AG10803 (cell line): Measurements from ENCODE around the gene FOXP1.

Experiments
- DNase-seq: peaks from one replicate; pipeline ENCODE4 v3.0.0; 2010; ENCODE audit warnings: low read depth
- H3K4me3 ChIP-seq: 2 replicates; pipeline ENCODE4 v1.5.1; 2011; ENCODE audit warnings: mild to moderate bottlenecking, low read length, control low read depth
- TF ChIP-seq, protein P1 (sequence below): conservative IDR thresholded peaks from 2 replicates; pipeline ENCODE4 v1.5.1; 2011; ENCODE audit warnings: mild to moderate bottlenecking, low read length, control low read depth, inconsistent platforms

Gene FOXP1

DNA sequence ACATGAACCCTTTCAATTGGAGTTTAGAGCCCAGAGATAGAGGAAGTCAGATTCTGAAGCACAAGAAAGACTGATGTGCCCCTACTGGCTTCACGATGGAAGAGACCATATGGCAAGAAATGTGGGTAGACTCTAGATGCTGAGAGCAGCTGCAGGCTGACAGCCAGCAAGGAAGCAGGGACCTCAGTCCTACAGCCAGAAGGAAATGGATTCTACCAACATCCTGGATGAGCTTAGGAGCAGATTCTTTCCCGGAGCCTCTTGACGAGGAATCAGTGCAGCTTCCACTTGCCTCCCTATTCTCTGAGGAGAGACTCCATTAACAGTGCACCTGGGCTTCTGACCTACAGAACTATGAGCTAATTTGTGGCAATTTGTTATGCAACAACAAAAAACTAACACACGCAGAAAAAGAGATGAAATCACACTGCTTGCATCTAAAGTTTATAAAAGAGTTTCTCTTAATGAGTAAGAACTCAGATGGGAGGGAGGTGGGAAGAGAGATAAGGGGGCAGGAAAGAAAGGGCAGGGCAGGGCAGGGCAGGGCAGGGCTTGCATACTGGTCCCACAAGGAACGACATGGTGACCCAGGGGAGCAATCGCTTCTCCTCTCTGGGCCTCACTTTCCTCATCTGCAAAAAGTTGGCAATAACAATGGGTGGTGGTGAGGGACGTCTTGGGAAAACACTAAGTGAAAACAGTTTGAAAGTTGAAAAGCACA lies 440.9 kb downstream of the FOXP1 start:
- DNase-seq = no peak

DNA sequence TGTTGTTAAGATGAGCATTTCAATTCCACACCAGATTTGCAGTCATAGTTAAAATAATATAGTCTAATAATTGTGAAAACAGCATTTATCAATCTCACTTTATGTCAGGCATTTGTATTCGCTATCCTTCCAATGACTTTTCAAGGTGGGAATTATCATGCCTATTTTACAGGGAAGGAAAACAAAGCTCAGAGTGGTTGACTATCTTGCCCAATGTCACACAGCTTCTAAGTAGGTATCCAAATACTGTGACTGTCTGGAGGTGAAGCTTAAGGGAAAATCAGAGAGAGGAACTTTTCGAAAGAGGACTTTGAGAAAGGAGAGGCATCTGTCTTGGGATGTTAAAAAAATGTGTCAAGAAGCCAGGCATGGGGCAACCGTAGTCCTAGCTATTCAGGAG lies 443.1 kb downstream of the FOXP1 start:
- DNase-seq = no peak
- H3K4me3 ChIP-seq = no peak overlapping the region
- TF ChIP-seq, protein P1, sequence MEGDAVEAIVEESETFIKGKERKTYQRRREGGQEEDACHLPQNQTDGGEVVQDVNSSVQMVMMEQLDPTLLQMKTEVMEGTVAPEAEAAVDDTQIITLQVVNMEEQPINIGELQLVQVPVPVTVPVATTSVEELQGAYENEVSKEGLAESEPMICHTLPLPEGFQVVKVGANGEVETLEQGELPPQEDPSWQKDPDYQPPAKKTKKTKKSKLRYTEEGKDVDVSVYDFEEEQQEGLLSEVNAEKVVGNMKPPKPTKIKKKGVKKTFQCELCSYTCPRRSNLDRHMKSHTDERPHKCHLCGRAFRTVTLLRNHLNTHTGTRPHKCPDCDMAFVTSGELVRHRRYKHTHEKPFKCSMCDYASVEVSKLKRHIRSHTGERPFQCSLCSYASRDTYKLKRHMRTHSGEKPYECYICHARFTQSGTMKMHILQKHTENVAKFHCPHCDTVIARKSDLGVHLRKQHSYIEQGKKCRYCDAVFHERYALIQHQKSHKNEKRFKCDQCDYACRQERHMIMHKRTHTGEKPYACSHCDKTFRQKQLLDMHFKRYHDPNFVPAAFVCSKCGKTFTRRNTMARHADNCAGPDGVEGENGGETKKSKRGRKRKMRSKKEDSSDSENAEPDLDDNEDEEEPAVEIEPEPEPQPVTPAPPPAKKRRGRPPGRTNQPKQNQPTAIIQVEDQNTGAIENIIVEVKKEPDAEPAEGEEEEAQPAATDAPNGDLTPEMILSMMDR = no peak

More for the DNA sequence above, 440.9 kb downstream of the FOXP1 start:
- no peak overlapping the region for H3K4me3 ChIP-seq
- TF ChIP-seq, protein P1 = no peak

DNA sequence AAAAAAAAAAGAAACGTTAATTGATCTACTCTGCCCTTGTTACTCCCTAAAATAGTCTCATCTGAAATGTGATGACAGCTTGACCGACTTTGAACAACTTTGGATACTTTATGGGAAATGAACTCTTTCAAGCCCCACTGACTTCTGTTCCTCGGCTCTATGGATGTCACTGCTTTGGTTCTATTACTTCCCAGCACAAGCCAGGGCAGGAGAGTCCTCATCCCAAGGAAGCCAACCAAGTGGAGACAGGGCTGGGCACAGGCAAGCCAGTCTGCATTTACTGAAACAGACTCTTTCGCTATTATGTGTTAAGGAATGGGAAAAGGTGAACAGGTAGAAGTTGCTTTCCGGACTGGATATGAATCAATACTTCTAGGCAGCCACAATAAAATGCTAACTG lies 444.0 kb downstream of the FOXP1 start:
- no peak overlapping the region for H3K4me3 ChIP-seq
- no peak for DNase-seq
- TF ChIP-seq, protein P1 = no peak

DNA sequence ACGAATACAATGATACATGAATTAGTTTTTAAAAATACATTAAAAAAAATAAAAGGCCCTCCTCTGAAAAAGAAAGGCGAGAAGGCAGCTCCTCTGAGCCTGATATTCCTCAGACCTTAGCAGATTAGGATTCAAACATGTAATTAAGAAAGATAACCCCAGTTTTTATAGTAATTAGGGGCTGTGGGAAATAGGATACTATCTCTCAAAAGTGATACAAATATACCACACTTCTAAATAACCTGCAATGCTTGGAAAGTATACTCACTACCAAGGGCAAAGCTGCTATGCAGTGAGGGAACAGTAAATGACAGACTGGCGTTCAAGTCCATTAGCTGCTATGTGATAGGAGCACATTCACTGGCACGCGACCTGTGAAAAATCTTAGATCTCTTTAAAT lies 445.1 kb downstream of the FOXP1 start:
- H3K4me3 ChIP-seq = no peak overlapping the region
- no peak for DNase-seq
- TF ChIP-seq, protein P1 = no peak

DNA sequence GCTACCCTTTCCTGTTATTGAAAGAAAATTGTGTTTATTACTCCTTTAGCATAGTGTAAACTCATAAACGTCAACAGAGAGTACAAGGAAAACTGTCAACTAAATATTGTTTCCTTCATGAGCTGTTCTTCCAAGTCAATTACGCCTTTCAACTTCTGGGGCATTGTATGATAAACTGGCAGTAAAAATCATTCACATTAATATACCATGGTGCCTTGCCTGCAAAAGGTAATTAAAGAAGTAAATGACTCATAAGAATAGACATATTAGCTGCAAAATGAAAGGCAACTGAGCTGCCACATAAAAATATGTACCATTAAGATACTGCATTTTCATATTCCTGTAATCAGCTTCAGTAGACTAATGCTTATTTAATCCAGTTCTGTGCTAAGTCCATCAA lies 447.3 kb downstream of the FOXP1 start:
- no peak overlapping the region for H3K4me3 ChIP-seq
- TF ChIP-seq, protein P1 = no peak
- no peak for DNase-seq

DNA sequence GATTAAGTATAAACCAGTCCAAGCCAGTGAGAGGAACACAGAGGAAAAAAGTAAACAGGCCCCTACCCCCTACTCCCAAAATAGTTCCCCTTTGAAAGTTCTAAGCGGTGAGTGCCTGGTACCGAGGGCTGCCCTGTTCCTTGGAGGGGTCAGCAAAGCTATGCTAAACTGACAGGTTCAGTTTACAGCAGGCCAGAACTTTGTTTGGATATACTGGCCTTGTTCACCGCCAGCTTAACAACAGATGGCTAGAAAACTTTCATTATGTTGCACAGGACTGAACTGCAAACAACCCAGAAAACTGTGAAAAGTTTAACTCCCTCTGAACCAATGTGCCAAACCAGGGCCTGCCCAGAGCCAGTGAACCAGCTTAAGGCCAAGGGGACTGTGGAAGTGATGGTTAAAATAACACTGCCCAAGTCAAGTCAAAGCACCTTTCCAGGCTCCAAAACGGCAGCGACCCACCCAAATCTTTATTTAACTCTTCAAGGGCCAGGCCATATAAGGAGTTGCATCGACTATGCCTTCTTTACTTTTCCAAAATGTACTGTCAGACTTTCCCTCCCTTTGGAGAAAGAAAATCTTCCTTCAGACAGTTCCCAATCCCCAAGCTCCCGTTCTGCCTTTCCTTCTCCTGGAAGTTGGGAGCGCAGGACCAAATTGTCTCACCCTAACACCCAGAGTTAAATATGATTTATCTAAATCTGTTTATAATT lies 448.0 kb downstream of the FOXP1 start:
- DNase-seq = no peak
- TF ChIP-seq, protein P1 = no peak
- H3K4me3 ChIP-seq = no peak overlapping the region

DNA sequence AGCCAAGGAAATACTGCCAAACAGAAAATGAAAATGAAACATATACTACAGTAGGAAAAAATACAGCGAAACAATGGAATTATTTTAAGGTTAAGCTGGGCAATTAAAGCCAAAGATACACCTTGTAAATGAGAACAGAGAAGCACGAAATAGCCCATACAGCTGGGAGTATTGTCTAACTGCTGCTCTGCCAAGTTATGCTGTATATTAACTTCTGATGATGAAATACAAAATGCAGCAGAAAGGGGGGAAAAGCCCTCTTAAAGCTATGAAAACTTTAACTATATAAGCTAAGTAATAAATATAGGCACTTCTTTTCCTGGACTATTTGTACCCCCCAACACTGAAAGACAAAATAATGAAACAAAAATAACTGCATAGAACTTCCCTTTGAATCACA lies 449.0 kb downstream of the FOXP1 start:
- no peak for DNase-seq
- TF ChIP-seq, protein P1 = no peak
- no peak overlapping the region for H3K4me3 ChIP-seq
